HepG2 (cell line): ENCODE data around the gene DNAJC5. TPM values are rescaled to one million over a fixed set of nuclear protein-coding genes. Genes with fewer than 3 reads are reported as not detected.

ENCODE experiments used
- CREM ChIP-seq, 2 experiments: sonication (generic) in 1 of 2; formaldehyde crosslinking in 1 of 2; IDR thresholded peaks; 2 replicates each; pipeline versions ENCODE4 v1.4.0 to v1.6.1; 2016 to 2020; ENCODE audit warnings: antibody characterized with exemption in 1 of 2, mild to moderate bottlenecking in 1 of 2, missing genetic modification reagents in 1 of 2
- KDM4B ChIP-seq: sonication (generic); formaldehyde crosslinking; IDR thresholded peaks from 2 replicates; pipeline ENCODE4 v1.4.0; 2020; ENCODE audit warnings: missing genetic modification reagents
- KLF13 ChIP-seq: sonication (generic); formaldehyde crosslinking; IDR thresholded peaks from 2 replicates; pipeline ENCODE4 v1.4.0; 2020; ENCODE audit warnings: mild to moderate bottlenecking, missing genetic modification reagents
- MEIS2 ChIP-seq: sonication (generic); formaldehyde crosslinking; IDR thresholded peaks from 2 replicates; pipeline ENCODE4 v1.9.0; 2021; ENCODE audit warnings: mild to moderate bottlenecking, missing genetic modification reagents
- NRL ChIP-seq: sonication (generic); formaldehyde crosslinking; IDR thresholded peaks from 2 replicates; pipeline ENCODE4 v1.5.0; 2020; ENCODE audit warnings: missing genetic modification reagents, mild to moderate bottlenecking, moderate library complexity, borderline replicate concordance
- ZBTB20 ChIP-seq: sonication (generic); formaldehyde crosslinking; IDR thresholded peaks from 2 replicates; pipeline ENCODE4 v1.8.1; 2023; ENCODE audit warnings: missing genetic modification reagents, low read depth, mild to moderate bottlenecking, borderline replicate concordance
- ZNF207 ChIP-seq: fragments of 450-650 bp; IDR thresholded peaks from 2 replicates; pipeline ENCODE4 v1.6.1; 2016; ENCODE audit warnings: antibody characterized with exemption, borderline replicate concordance
- ZNF335 ChIP-seq: sonication (generic); formaldehyde crosslinking; IDR thresholded peaks from 2 replicates; pipeline ENCODE4 v1.4.0; 2020; ENCODE audit warnings: missing genetic modification reagents
- polyA plus RNA-seq, 8 experiments: library from polyadenylated mRNA; depleted of rRNA in 3 of 8; stranded (reverse) in 7 of 8; unstranded in 1 of 8; fragments of >200 nt; fragmentation: Illumina TruSeq in 4 of 8; extraction: Trizol in 4 of 8; gene quantifications; 2 replicates each; pipeline versions ENCODE4 v1.2.1 to v1.2.3, GENCODE V29; 2011 to 2016; ENCODE audit warnings: low read depth in 4 of 8, missing spikeins in 1 of 8, mixed read lengths in 1 of 8; ENCODE audit not compliant: insufficient read depth in 1 of 8
- total RNA-seq, 5 experiments: library from RNA; depleted of rRNA; stranded (reverse); fragments of >200 nt; fragmentation: Illumina TruSeq; extraction: Trizol; gene quantifications; 2 replicates each; pipeline ENCODE4 v1.2.3, GENCODE V29; 2016; ENCODE audit warnings: low read depth in 1 of 5
- TF ChIP-seq, protein P1 (sequence below): sonication (generic); formaldehyde crosslinking; IDR thresholded peaks from 2 replicates; pipeline ENCODE4 v1.5.1; 2020; ENCODE audit warnings: mild to moderate bottlenecking, moderate library complexity, missing genetic modification reagents
- TF ChIP-seq, protein P2 (sequence below): sonication (generic); formaldehyde crosslinking; IDR thresholded peaks from 2 replicates; pipeline ENCODE4 v1.4.0; 2020; ENCODE audit warnings: mild to moderate bottlenecking, missing genetic modification reagents
- TF ChIP-seq, protein P3 (sequence below): sonication (generic); formaldehyde crosslinking; IDR thresholded peaks from 2 replicates; pipeline ENCODE4 v1.9.0; 2022; ENCODE audit warnings: low read depth, missing genetic modification reagents
- TF ChIP-seq, protein P4 (sequence below): sonication (generic); formaldehyde crosslinking; IDR thresholded peaks from 2 replicates; pipeline ENCODE4 v1.8.1; 2022; ENCODE audit warnings: mild to moderate bottlenecking, missing genetic modification reagents
- TF ChIP-seq, protein P5 (sequence below): IDR thresholded peaks from 2 replicates; pipeline ENCODE4 v1.6.1; 2016; ENCODE audit warnings: missing biosample characterization, missing genetic modification reagents, low read depth
- TF ChIP-seq, protein P6 (sequence below): sonication (generic); formaldehyde crosslinking; IDR thresholded peaks from 2 replicates; pipeline ENCODE4 v1.5.1; 2020; ENCODE audit warnings: missing genetic modification reagents, mild to moderate bottlenecking, borderline replicate concordance
- TF ChIP-seq, protein P7 (sequence below): sonication (generic); formaldehyde crosslinking; IDR thresholded peaks from 2 replicates; pipeline ENCODE4 v1.9.0; 2021; ENCODE audit warnings: missing genetic modification reagents, borderline replicate concordance

Gene DNAJC5
- total and polyA plus RNA-seq, 2 of the 13 experiments (the other 11 are each of a cell fraction or from before 2014, with no cell fraction given), result 42.8 to 64.5 TPM

DNA sequence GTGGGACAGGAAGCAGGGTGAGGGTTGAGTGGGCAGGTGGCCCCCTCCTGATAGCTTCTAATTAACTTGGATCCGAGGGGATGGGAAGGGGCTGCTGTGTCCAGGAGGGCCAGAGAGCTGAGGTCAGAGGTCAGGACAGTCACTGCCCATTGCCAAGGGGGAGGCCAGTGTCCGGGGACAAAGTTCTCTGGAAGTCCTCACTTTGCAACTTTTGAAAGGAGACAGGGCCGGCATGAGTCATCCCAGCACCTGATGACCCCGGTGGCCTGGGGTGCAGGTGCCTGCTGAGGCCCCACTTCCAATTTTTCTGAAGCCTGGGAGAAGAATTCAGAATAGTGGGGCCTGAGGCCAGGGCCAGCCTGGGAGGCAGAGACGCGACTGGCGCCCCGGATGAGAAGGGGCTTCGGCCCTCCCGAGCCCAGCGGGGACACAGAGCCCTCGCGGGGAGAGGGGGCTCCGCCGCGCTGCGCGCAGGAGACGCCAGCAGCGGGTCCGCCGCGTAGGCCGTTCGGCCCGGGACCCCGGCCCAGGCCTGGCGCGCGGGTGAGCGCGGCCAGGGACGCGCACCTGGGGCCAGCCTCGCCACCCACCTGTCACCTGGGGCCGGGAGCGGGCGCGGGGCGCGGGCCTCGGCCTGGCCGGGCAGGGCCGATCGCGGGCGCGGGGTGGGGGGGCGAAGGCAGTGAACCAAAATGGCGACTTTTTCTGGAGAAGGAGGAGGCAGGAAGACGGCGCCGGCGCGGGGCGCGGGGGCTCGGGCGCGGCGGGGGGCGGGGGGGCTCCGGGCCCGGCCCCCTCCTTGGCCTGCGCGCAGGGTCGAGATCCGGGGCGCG is 74.2 kb downstream of the DNAJC5 start (continued):
- TF ChIP-seq ZNF335 (CRISPR knock-in tag) (no peak; the same call in 1 of the 2 replicates), CREM (IDR thresholded peaks at IDR 0.05) (peak; percentile 55; the same call in 1 of the 2 replicates), CREM (CRISPR knock-in tag; IDR thresholded peaks at IDR 0.05) (no peak), NRL (peak; percentile 91), KDM4B (CRISPR knock-in tag) (peak; percentile 68; the same call in 1 of the 2 replicates), ZBTB20 (0 out of 2 replicates have a peak, but pooled peaks have one; percentile 73), MEIS2 (CRISPR knock-in tag) (peak; percentile 70), ZNF207 (no peak), KLF13 (0 out of 2 replicates have a peak, but pooled peaks have one; percentile 59)
- TF ChIP-seq, protein P1, sequence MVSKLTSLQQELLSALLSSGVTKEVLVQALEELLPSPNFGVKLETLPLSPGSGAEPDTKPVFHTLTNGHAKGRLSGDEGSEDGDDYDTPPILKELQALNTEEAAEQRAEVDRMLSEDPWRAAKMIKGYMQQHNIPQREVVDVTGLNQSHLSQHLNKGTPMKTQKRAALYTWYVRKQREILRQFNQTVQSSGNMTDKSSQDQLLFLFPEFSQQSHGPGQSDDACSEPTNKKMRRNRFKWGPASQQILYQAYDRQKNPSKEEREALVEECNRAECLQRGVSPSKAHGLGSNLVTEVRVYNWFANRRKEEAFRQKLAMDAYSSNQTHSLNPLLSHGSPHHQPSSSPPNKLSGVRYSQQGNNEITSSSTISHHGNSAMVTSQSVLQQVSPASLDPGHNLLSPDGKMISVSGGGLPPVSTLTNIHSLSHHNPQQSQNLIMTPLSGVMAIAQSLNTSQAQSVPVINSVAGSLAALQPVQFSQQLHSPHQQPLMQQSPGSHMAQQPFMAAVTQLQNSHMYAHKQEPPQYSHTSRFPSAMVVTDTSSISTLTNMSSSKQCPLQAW (CRISPR knock-in tag), result peak; percentile 79
- TF ChIP-seq, protein P2, sequence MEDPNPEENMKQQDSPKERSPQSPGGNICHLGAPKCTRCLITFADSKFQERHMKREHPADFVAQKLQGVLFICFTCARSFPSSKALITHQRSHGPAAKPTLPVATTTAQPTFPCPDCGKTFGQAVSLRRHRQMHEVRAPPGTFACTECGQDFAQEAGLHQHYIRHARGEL (CRISPR knock-in tag), result peak; percentile 35; the same call in 1 of the 2 replicates
- TF ChIP-seq, protein P3, sequence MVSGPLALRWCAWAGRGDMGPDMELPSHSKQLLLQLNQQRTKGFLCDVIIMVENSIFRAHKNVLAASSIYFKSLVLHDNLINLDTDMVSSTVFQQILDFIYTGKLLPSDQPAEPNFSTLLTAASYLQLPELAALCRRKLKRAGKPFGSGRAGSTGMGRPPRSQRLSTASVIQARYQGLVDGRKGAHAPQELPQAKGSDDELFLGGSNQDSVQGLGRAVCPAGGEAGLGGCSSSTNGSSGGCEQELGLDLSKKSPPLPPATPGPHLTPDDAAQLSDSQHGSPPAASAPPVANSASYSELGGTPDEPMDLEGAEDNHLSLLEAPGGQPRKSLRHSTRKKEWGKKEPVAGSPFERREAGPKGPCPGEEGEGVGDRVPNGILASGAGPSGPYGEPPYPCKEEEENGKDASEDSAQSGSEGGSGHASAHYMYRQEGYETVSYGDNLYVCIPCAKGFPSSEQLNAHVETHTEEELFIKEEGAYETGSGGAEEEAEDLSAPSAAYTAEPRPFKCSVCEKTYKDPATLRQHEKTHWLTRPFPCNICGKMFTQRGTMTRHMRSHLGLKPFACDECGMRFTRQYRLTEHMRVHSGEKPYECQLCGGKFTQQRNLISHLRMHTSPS (CRISPR knock-in tag), result peak; percentile 78; the same call in 1 of the 2 replicates
- TF ChIP-seq, protein P4, sequence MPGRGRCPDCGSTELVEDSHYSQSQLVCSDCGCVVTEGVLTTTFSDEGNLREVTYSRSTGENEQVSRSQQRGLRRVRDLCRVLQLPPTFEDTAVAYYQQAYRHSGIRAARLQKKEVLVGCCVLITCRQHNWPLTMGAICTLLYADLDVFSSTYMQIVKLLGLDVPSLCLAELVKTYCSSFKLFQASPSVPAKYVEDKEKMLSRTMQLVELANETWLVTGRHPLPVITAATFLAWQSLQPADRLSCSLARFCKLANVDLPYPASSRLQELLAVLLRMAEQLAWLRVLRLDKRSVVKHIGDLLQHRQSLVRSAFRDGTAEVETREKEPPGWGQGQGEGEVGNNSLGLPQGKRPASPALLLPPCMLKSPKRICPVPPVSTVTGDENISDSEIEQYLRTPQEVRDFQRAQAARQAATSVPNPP (CRISPR knock-in tag), result no peak
- TF ChIP-seq, protein P5, sequence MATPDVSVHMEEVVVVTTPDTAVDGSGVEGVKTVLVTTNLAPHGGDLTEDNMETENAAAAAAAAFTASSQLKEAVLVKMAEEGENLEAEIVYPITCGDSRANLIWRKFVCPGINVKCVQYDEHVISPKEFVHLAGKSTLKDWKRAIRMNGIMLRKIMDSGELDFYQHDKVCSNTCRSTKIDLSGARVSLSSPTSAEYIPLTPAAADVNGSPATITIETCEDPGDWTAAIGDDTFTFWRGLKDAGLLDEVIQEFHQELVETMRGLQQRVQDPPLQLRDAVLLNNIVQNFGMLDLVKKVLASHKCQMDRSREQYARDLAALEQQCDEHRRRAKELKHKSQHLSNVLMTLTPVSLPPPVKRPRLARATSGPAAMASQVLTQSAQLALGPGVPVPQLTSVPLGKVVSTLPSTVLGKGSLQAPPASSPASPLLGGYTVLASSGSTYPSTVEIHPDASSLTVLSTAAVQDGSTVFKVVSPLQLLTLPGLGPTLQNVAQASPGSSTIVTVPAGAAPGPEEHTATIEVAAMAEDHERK (CRISPR knock-in tag), result no peak
- TF ChIP-seq, protein P6, sequence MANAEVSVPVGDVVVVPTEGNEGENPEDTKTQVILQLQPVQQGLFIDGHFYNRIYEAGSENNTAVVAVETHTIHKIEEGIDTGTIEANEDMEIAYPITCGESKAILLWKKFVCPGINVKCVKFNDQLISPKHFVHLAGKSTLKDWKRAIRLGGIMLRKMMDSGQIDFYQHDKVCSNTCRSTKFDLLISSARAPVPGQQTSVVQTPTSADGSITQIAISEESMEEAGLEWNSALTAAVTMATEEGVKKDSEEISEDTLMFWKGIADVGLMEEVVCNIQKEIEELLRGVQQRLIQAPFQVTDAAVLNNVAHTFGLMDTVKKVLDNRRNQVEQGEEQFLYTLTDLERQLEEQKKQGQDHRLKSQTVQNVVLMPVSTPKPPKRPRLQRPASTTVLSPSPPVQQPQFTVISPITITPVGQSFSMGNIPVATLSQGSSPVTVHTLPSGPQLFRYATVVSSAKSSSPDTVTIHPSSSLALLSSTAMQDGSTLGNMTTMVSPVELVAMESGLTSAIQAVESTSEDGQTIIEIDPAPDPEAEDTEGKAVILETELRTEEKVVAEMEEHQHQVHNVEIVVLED (CRISPR knock-in tag), result 0 out of 2 replicates have a peak, but pooled peaks have one; percentile 21
- TF ChIP-seq, protein P7, sequence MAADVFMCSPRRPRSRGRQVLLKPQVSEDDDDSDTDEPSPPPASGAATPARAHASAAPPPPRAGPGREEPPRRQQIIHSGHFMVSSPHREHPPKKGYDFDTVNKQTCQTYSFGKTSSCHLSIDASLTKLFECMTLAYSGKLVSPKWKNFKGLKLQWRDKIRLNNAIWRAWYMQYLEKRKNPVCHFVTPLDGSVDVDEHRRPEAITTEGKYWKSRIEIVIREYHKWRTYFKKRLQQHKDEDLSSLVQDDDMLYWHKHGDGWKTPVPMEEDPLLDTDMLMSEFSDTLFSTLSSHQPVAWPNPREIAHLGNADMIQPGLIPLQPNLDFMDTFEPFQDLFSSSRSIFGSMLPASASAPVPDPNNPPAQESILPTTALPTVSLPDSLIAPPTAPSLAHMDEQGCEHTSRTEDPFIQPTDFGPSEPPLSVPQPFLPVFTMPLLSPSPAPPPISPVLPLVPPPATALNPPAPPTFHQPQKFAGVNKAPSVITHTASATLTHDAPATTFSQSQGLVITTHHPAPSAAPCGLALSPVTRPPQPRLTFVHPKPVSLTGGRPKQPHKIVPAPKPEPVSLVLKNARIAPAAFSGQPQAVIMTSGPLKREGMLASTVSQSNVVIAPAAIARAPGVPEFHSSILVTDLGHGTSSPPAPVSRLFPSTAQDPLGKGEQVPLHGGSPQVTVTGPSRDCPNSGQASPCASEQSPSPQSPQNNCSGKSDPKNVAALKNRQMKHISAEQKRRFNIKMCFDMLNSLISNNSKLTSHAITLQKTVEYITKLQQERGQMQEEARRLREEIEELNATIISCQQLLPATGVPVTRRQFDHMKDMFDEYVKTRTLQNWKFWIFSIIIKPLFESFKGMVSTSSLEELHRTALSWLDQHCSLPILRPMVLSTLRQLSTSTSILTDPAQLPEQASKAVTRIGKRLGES (CRISPR knock-in tag), result no peak
